Calu3 (cell line): ENCODE results near the gene KCNIP4. TPM values are rescaled to one million over a fixed set of nuclear protein-coding genes. Genes with fewer than 3 reads are reported as not detected.
A peak's percentile ranks its signal among the peaks of the same experiment; 100 is the strongest.

ENCODE experiments used
- BruUV-seq: library from RNA; stranded (reverse); fragments of 400-500 nt; replicated peaks from 2 replicates; lab custom pipeline; 2021; lab: Mats Ljungman, UMichigan
- CTCF ChIA-PET: fragments of 300-600 bp; sonication (Branson Sonifier 250); formaldehyde crosslinking; loops from one replicate; lab custom pipeline; 2022; ENCODE audit warnings: antibody characterized with exemption; lab: Charles Lee
- DNase-seq: peaks from one replicate; pipeline ENCODE4 v3.0.0; 2022
- H3K27ac Mint-ChIP-seq: one replicate; pipeline ENCODE4 v1.8.0; 2022; ENCODE audit warnings: mixed read lengths; ENCODE audit not compliant: unreplicated experiment
- H3K27me3 Mint-ChIP-seq: one replicate; pipeline ENCODE4 v1.8.0; 2022; ENCODE audit warnings: mixed read lengths; ENCODE audit not compliant: unreplicated experiment
- H3K36me3 Mint-ChIP-seq: one replicate; pipeline ENCODE4 v1.8.0; 2022; ENCODE audit warnings: mild to moderate bottlenecking, moderate library complexity, mixed read lengths; ENCODE audit not compliant: insufficient read depth, unreplicated experiment
- H3K4me1 Mint-ChIP-seq: one replicate; pipeline ENCODE4 v1.8.0; 2022; ENCODE audit warnings: mild to moderate bottlenecking, low read depth, mixed read lengths; ENCODE audit not compliant: unreplicated experiment
- H3K4me3 Mint-ChIP-seq: one replicate; pipeline ENCODE4 v1.8.0; 2022; ENCODE audit warnings: mild to moderate bottlenecking, low read depth, moderate library complexity, mixed read lengths; ENCODE audit not compliant: unreplicated experiment
- H3K9me3 Mint-ChIP-seq: one replicate; pipeline ENCODE4 v1.8.0; 2022; ENCODE audit warnings: low read depth, mixed read lengths; ENCODE audit not compliant: unreplicated experiment
- intact Hi-C: fragments of 100-400 bp; cut with micrococcal nuclease; formaldehyde crosslinking; loops from one replicate; pipeline ENCODE4 v1.10.0; 2022; ENCODE audit not compliant: unreplicated experiment
- total RNA-seq: library from RNA; stranded (reverse); gene quantifications from 2 replicates; pipeline ENCODE4 v1.2.3, GENCODE V29; 2022
- TF ChIP-seq, protein P1 (sequence below): fragments of 200-600 bp; IDR thresholded peaks from one replicate; pipeline ENCODE4 v1.8.0; 2022; ENCODE audit warnings: antibody characterized with exemption; ENCODE audit not compliant: unreplicated experiment

The KCNIP4 gene
- total RNA-seq, 1 experiment from 2014 or later: not detected

DNA sequence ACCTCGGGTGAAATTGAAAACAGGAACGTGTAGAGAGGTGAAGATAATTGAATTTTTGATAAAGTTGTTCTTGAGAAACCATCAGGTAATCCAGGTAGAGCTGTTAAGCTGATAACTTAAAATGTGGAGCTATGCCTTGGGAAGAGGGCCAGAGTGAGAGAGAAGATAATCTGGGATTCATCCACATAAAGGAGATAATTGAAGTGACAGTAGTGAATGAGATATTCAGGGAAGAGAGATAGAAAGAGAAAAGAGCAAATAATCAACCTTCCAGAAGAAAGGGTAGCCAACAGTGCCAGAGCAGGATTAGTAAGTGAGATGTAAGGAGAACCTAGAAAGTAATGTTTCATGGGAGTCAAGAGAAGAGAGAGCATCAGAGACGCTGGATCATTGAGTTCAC, 950.7 kb downstream of the KCNIP4 start:
- BruUV-seq: no TSS peak
- no peak for DNase-seq
- TF ChIP-seq, protein P1, sequence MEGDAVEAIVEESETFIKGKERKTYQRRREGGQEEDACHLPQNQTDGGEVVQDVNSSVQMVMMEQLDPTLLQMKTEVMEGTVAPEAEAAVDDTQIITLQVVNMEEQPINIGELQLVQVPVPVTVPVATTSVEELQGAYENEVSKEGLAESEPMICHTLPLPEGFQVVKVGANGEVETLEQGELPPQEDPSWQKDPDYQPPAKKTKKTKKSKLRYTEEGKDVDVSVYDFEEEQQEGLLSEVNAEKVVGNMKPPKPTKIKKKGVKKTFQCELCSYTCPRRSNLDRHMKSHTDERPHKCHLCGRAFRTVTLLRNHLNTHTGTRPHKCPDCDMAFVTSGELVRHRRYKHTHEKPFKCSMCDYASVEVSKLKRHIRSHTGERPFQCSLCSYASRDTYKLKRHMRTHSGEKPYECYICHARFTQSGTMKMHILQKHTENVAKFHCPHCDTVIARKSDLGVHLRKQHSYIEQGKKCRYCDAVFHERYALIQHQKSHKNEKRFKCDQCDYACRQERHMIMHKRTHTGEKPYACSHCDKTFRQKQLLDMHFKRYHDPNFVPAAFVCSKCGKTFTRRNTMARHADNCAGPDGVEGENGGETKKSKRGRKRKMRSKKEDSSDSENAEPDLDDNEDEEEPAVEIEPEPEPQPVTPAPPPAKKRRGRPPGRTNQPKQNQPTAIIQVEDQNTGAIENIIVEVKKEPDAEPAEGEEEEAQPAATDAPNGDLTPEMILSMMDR: no peak
- H3K9me3 Mint-ChIP-seq: no peaks in the 10 kb centered on the region
- CTCF ChIA-PET: no interaction called here
- no peaks in the 10 kb centered on the region for H3K27me3 Mint-ChIP-seq
- H3K4me3 Mint-ChIP-seq: no peak overlapping the region
- H3K27ac Mint-ChIP-seq: no peak overlapping the region
- H3K36me3 Mint-ChIP-seq: no peaks in the 10 kb centered on the region
- intact Hi-C loops: no loop called here
- no peaks in the 10 kb centered on the region for H3K4me1 Mint-ChIP-seq

- no peak for DNase-seq
- TF ChIP-seq, protein P1: no peak
- CTCF ChIA-PET: no interaction called here
- H3K9me3 Mint-ChIP-seq: peaks cover 4% of the 10 kb centered on the region
- H3K4me3 Mint-ChIP-seq: no peak overlapping the region
- BruUV-seq: no TSS peak
- no peaks in the 10 kb centered on the region for H3K27me3 Mint-ChIP-seq
- peaks cover 6% of the 10 kb centered on the region for H3K36me3 Mint-ChIP-seq
- intact Hi-C loops: no loop called here
- H3K27ac Mint-ChIP-seq: no peak overlapping the region
- peaks cover 18% of the 10 kb centered on the region for H3K4me1 Mint-ChIP-seq
These were observed 953.0 kb downstream of the KCNIP4 start for GRCh38 chr4:20995610-20996009.

- TF ChIP-seq, protein P1: no peak
- H3K9me3 Mint-ChIP-seq: peaks cover 4% of the 10 kb centered on the region
- intact Hi-C loops: no loop called here
- no peak for DNase-seq
- no TSS peak for BruUV-seq
- CTCF ChIA-PET: no interaction called here
- H3K36me3 Mint-ChIP-seq: peaks cover 6% of the 10 kb centered on the region
- H3K4me1 Mint-ChIP-seq: peaks cover 18% of the 10 kb centered on the region
- H3K27ac Mint-ChIP-seq: no peak overlapping the region
- H3K4me3 Mint-ChIP-seq: no peak overlapping the region
- H3K27me3 Mint-ChIP-seq: no peaks in the 10 kb centered on the region
These were observed 953.6 kb downstream of the KCNIP4 start for GRCh38 chr4:20995015-20995414.

DNA sequence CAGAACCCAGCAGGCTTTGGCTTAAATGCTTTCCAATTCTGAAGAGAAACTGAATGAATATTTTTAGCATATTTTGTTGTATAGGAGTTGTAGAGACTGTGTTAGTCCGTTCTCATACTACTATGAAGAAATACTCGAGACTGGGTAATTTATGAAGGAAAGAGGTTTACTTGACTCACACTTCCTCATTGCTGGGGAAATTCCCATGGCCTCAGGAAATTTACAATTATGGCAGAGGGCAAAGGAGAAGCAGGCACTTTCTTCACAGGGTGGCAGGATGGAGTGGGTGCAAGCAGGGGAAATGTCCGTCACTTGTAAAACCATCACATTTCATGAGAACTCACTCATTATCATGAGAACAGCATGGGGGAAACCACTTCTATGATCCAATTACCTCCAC, 956.6 kb downstream of the KCNIP4 start:
- peaks cover 4% of the 10 kb centered on the region for H3K9me3 Mint-ChIP-seq
- peaks cover 6% of the 10 kb centered on the region for H3K36me3 Mint-ChIP-seq
- no TSS peak for BruUV-seq

More for the DNA sequence above, 956.6 kb downstream of the KCNIP4 start:
- TF ChIP-seq, protein P1: no peak
- Mint-ChIP-seq H3K27ac (peak overlapping the region; percentile 68), H3K4me3 (no peak overlapping the region), H3K27me3 (no peaks in the 10 kb centered on the region), H3K4me1 (peaks cover 18% of the 10 kb centered on the region)
- DNase-seq: no peak
- intact Hi-C loops: no loop called here
- CTCF ChIA-PET: no interaction called here
